Calu3 (cell line): ENCODE data around the gene BAD. TPM values are rescaled to one million over a fixed set of nuclear protein-coding genes. Genes with fewer than 3 reads are reported as not detected.

ENCODE experiments used
- BruUV-seq: library from RNA; stranded (reverse); fragments of 400-500 nt; replicated peaks from 2 replicates; lab custom pipeline; 2021; lab: Mats Ljungman, UMichigan
- CTCF ChIA-PET: fragments of 300-600 bp; sonication (Branson Sonifier 250); formaldehyde crosslinking; loops from one replicate; lab custom pipeline; 2022; ENCODE audit warnings: antibody characterized with exemption; lab: Charles Lee
- DNase-seq: peaks from one replicate; pipeline ENCODE4 v3.0.0; 2022
- H3K27ac Mint-ChIP-seq: one replicate; pipeline ENCODE4 v1.8.0; 2022; ENCODE audit warnings: mixed read lengths; ENCODE audit not compliant: unreplicated experiment
- H3K27me3 Mint-ChIP-seq: one replicate; pipeline ENCODE4 v1.8.0; 2022; ENCODE audit warnings: mixed read lengths; ENCODE audit not compliant: unreplicated experiment
- H3K36me3 Mint-ChIP-seq: one replicate; pipeline ENCODE4 v1.8.0; 2022; ENCODE audit warnings: mild to moderate bottlenecking, moderate library complexity, mixed read lengths; ENCODE audit not compliant: insufficient read depth, unreplicated experiment
- H3K4me1 Mint-ChIP-seq: one replicate; pipeline ENCODE4 v1.8.0; 2022; ENCODE audit warnings: mild to moderate bottlenecking, low read depth, mixed read lengths; ENCODE audit not compliant: unreplicated experiment
- H3K4me3 Mint-ChIP-seq: one replicate; pipeline ENCODE4 v1.8.0; 2022; ENCODE audit warnings: mild to moderate bottlenecking, low read depth, moderate library complexity, mixed read lengths; ENCODE audit not compliant: unreplicated experiment
- H3K9me3 Mint-ChIP-seq: one replicate; pipeline ENCODE4 v1.8.0; 2022; ENCODE audit warnings: low read depth, mixed read lengths; ENCODE audit not compliant: unreplicated experiment
- CTCF ChIP-seq: fragments of 200-600 bp; IDR thresholded peaks from one replicate; pipeline ENCODE4 v1.8.0; 2022; ENCODE audit warnings: antibody characterized with exemption; ENCODE audit not compliant: unreplicated experiment
- intact Hi-C: fragments of 100-400 bp; cut with micrococcal nuclease; formaldehyde crosslinking; loops from one replicate; pipeline ENCODE4 v1.10.0; 2022; ENCODE audit not compliant: unreplicated experiment
- total RNA-seq: library from RNA; stranded (reverse); gene quantifications from 2 replicates; pipeline ENCODE4 v1.2.3, GENCODE V29; 2022

The BAD gene
- total RNA-seq, 1 experiment from 2014 or later, result 30.2 TPM

- intact Hi-C loops, result loop anchor here (2.0 kb wide), 1 partner anchor 51 kb away; no protein-coding TSS in a partner anchor
- peak overlapping the region; percentile 82 for H3K4me3 Mint-ChIP-seq
- peaks cover 86% of the 10 kb centered on the region for H3K36me3 Mint-ChIP-seq
- DNase-seq, result no peak
- no peaks in the 10 kb centered on the region for H3K9me3 Mint-ChIP-seq
- H3K27me3 Mint-ChIP-seq, result no peaks in the 10 kb centered on the region
- no peak for TF ChIP-seq CTCF
- CTCF ChIA-PET, result no interaction called here
- no peak overlapping the region for H3K27ac Mint-ChIP-seq
- peaks cover 25% of the 10 kb centered on the region for H3K4me1 Mint-ChIP-seq
- BruUV-seq, result no TSS peak
Measured at GRCh38 chr11:64235437-64236161, 48.9 kb downstream of the BAD start.

GRCh38 chr11:64234647-64235379 lies 49.7 kb downstream of the BAD start:
- peaks cover 86% of the 10 kb centered on the region for H3K36me3 Mint-ChIP-seq

GRCh38 chr11:64233913-64234586 lies 50.4 kb downstream of the BAD start, which contains the start of gene VEGFB:
Gene VEGFB (plus strand): TSS chr11:64234584. CDS start chr11:64234834, 250 bp downstream.
- Mint-ChIP-seq H3K27me3 (no peaks in the 10 kb centered on the region), H3K4me3 (peak within 1 kb of the TSS; percentile 82), H3K4me1 (peaks cover 15% of the 10 kb centered on the region), H3K9me3 (no peaks in the 10 kb centered on the region), H3K36me3 (peaks cover 86% of the 10 kb centered on the region), H3K27ac (peak within 1 kb of the TSS; percentile 69)
- peak; percentile 79 for DNase-seq
- CTCF ChIA-PET, result no interaction called here
- no peak for TF ChIP-seq CTCF
- BruUV-seq, result TSS peak; percentile 37
- intact Hi-C loops, result no loop called here

More at GRCh38 chr11:64234647-64235379, 49.7 kb downstream of the BAD start:
- DNase-seq, result peak; percentile 67
- Mint-ChIP-seq H3K4me1 (peaks cover 18% of the 10 kb centered on the region), H3K9me3 (no peaks in the 10 kb centered on the region), H3K4me3 (peak overlapping the region; percentile 82), H3K27me3 (no peaks in the 10 kb centered on the region), H3K27ac (no peak overlapping the region)
- no peak for TF ChIP-seq CTCF
- no TSS peak for BruUV-seq
- intact Hi-C loops, result no loop called here
- CTCF ChIA-PET, result no interaction called here

- Mint-ChIP-seq H3K4me3 (peak overlapping the region; percentile 82), H3K4me1 (peaks cover 15% of the 10 kb centered on the region), H3K36me3 (peaks cover 81% of the 10 kb centered on the region), H3K27me3 (no peaks in the 10 kb centered on the region), H3K9me3 (no peaks in the 10 kb centered on the region), H3K27ac (peak overlapping the region; percentile 69)
- TF ChIP-seq CTCF, result no peak
- CTCF ChIA-PET, result no interaction called here
- intact Hi-C loops, result no loop called here
- no peak for DNase-seq
- no TSS peak for BruUV-seq
Measured at GRCh38 chr11:64232967-64233315, 51.5 kb downstream of the BAD start.
